Activated CD4-positive, alpha-beta T cell treated with anti-CD3 and anti-CD28 coated beads, Interleukin-2, amount 50 U/mL, for 16 hours (primary cell): Measurements from ENCODE around the gene PTPRE.

Source experiments
- DNase-seq: peaks from one replicate; pipeline ENCODE4 v3.0.0-alpha.2; 2020

Gene PTPRE

DNA sequence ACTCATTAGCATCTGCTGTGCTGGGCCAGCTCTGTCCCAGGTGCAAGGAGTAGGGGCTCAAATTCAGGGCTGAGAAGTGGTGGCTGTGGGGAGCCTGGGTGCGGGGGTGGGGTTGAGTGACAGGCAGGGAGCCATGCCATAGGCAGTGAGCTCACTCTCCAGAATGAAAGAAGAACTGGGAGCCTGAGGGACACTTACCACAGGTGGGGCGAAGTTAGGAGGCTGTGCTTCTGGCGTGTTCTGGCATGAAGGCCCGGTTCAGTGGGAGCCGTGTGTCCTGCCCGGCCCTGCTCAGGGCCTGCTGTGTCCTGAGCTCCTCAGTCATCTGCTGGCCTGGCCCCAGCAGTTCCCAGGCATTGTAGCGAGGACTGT is 156.8 kb downstream of the PTPRE start:
- DNase-seq: no peak

DNA sequence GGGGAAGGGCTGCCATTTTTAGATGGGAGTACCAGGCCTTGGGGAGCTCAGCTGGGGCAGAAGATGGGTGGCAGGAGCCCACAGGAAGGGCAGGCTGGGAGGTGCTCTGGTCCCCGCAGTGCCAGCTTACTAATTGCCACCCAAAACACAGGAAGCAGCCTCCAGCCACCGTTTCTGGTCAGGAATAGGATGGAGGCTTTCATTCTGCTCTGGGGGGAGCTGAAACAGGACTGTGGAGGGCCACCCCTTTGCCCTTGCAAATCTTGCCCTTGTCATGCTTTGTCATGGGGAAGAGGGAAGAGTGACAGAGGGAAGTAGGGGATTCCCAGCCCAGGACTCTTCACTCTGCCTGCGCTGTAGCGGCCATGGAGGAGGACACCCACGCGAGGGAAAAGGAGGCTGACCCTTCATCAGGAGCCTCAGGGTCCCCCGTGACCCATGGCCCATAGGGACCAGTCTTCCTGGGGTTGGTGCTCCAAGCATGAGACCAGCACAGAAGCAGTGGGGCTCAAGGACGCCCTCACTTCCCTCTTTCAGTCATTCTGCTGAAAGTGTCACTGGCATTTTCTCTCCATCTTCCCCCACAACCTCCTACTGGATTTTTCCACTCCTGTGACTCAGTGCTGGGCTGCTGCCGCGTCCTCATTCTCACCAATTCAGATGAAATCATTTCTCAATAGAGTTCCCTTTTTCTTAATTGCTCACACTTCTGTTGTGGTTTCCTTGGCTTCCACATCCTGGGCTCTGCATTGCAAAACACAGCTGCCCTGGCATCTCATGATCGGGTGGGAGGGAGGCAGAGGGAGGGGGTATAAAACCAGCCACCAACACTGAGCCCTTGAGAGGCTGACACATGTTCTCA is 157.4 kb downstream of the PTPRE start:
- DNase-seq: peak; percentile 91

DNA sequence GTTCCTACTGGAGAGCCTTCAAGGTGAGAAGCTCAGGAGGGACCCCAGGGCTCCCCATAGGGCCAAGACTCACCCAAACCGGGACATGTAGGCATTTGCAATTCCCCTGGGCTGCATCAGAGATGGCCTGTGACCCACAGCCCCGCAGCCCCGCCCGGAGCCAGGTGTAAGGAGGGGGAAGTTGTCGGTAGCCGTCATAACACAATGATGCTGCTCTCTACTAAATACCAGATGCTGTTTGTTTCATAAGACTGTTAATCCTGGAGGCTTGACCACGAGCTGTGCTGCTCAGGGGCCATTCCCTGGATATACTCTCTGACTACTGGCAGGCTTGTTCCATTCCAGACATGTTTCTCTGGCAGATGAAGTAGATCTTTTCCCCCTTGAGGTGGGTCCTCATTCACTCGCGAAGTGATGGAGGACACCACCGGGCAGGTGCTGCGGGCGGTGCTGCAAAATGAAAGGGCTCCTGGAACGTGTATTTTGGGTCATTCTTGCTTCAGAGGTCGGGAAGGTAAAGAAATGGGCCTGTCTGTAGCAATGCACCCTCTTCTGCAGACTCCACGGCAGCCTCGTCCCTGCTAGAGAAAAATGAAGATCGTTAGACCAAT is 158.2 kb downstream of the PTPRE start:
- DNase-seq: no peak

GRCh38 chr10:128065881-128066534 is 159.1 kb downstream of the PTPRE start:
- DNase-seq: no peak

GRCh38 chr10:128066870-128067382 is 160.0 kb downstream of the PTPRE start:
- no peak for DNase-seq

DNA sequence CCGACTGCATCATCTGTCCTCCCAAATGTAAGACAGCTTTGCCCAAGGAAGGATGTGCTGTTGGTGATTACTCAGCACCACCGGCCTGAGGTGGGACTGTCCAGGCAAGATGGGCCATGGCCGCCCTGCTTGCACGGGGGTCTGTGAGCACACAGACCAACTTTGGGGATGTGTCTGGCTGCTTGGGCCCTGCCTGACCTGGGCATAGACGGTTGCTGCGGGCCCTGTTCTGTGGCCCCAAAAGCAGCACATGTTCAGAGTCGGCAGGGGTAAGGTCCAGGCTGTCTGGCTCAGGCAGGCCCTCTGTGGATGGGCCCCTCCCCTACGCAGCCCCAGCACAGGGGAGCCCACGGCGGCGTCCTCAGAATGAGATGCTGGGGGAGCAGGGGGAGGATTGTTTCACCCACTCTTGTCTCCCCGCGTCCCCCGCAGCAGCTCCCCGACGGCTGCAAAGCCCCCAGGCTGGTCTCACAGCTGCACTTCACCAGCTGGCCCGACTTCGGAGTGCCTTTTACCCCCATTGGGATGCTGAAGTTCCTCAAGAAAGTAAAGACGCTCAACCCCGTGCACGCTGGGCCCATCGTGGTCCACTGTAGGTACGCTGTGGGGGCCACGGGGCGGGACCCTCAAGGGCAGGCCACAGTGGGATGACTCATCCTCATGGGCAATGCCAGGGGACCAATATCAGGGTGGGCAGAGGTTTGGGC is 160.9 kb downstream of the PTPRE start:
- no peak for DNase-seq

- no peak for DNase-seq
Observed at GRCh38 chr10:128068398-128069285, 161.7 kb downstream of the PTPRE start.

DNA sequence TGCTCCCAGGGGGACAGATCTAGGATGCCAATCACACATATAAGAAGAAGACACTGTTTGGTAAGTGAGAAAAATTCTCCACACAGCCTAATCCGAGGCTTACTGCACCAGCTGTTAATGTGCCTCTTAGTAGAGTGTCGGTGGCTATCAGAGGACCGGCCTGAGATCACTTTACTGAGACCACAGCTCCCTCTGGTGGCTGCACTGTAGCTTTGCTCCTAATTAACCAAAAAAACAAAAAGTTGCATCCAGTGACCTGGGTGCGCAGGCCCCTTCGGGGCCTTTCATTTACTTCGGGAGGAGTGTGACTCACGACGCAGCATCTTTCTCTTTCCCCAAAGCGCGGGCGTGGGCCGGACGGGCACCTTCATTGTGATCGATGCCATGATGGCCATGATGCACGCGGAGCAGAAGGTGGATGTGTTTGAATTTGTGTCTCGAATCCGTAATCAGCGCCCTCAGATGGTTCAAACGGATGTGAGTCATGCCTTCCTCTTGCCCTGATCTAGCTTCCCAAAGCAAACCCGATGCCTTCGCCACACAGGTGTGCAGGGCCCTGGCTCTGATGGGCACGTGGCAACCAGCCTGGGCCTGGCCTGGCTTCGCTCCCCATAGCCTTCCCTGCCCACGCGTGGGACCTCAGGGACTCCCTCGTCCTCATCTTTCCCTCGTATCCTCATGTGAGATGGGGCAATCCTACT is 162.6 kb downstream of the PTPRE start:
- DNase-seq: peak; percentile 78

GRCh38 chr10:128070161-128070560 is 163.3 kb downstream of the PTPRE start:
- no peak for DNase-seq

- no peak for DNase-seq
Observed at GRCh38 chr10:128070721-128071416, 164.0 kb downstream of the PTPRE start.

- DNase-seq: no peak
Observed at GRCh38 chr10:128071417-128071782, 164.5 kb downstream of the PTPRE start.

DNA sequence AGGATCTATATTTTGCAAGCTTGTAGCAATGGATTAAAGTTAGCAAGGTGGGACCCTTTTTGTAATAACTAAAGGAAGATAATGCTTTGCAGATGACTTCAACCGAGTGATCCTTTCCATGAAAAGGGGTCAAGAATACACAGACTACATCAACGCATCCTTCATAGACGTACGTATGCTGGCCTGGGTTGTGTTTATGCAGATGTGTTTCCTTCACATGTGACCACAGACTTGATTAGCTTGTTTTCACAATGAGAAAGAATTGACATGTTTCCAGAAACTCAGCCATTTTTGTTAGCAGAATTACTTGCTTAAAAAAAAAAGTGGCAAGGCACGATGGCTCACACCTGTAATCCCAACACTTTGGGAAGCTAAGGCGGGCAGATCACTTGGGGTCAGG is 165.1 kb downstream of the PTPRE start:
- no peak for DNase-seq

GRCh38 chr10:128072941-128073645 is 166.2 kb downstream of the PTPRE start:
- no peak for DNase-seq

DNA sequence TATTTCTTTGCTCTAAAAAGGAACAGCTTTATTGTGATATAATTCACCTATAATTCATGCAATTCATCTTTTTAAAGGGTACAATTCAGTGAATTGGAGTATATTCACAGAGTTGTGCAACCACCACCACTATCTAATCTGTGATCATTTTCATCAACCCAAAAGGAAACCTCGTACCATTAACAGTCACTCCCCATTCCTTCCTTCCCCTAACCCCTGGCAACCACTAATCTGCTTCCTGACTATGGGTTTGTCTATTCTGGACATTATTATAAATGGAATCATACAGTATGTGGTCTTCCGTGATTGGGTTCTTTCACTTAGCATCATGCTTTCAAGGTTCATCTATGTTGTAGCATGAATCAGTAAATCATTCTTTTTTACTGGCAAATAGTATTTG is 167.0 kb downstream of the PTPRE start:
- DNase-seq: no peak

- no peak for DNase-seq
Observed at GRCh38 chr10:128074589-128074988, 167.7 kb downstream of the PTPRE start.

GRCh38 chr10:128077155-128077875 is 170.4 kb downstream of the PTPRE start:
- no peak for DNase-seq

GRCh38 chr10:128078136-128078969 is 171.4 kb downstream of the PTPRE start:
- DNase-seq: peak; percentile 28

DNA sequence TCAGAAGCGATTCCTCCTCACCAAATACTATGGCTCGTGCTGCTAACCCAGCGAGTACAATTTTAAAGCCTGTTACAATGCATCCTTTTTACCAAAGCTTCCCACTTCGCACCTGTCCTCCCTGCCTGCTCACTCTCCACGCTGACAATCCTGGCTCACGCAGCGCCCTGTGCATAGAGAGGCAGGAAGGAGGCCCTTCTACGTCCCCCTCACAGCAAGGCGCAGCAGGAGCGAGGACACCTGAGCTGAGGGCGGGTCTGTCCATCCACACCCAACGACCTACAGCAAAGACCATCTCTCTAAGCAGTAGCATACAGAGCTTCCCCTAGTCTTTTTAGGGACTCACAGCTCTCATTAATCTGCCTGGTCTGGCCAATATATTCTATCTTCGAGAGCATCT is 173.3 kb downstream of the PTPRE start:
- no peak for DNase-seq

- DNase-seq: no peak
Observed at GRCh38 chr10:128080641-128081040, 173.7 kb downstream of the PTPRE start.
